Heart left ventricle (tissue), 13 donors: ENCODE results near the gene MGMT.

Experiments used
- POLR2A ChIP-seq, 2 donors: fragments of 450-650 bp; IDR thresholded peaks; one replicate each; pipeline ENCODE4 v1.6.1; 2017; ENCODE audit warnings: antibody characterized with exemption in 2 of 2, mild to moderate bottlenecking in 2 of 2, moderate library complexity in 2 of 2
- TF ChIP-seq, protein P1 (sequence below), 12 donors: fragments of 200-600 bp; sonication (generic) in 4 of 12; IDR thresholded peaks; one replicate each; pipeline versions ENCODE4 v1.5.0 to v1.8.0; 2018 to 2022; ENCODE audit warnings: antibody characterized with exemption in 12 of 12, mild to moderate bottlenecking in 5 of 12
- donor health status: ischemic (EF 13 %, LVEDD 7.1; RV severe dilation, severe dysfunction).
- donor health status: DM: no; HTN: yes; CAD: no.
- donor health status: DM: no; HTN: no; CAD: no.
- donor health status: ischemic (EF 25% LVEDD 6.9; RV normal size, moderate dysfunction).
- donor health status: ischemic (EF 25% LVEDD 5.7; RV mildly dilated, moderate dysfunction).
- donor health status: ischemic (EF 35%, LVEDD 5.7; RV mildly dilated, moderate dysfunction).
- donor health status: nonischemic (EF 11% LVEDD 7.7; RV severe dilation, severe dysfunction).
- donor health status: DM: yes; HTN: yes; CAD: no.
- donor health status: PGD.
- donor health status: ischemic (EF 29% LVEDD 5.4; RV normal size, mild dysfunction).
- donor health status: nonischemic (EF 23%, LVEDD 6.1; RV moderate dilation, normal function).

- TF ChIP-seq, protein P1, sequence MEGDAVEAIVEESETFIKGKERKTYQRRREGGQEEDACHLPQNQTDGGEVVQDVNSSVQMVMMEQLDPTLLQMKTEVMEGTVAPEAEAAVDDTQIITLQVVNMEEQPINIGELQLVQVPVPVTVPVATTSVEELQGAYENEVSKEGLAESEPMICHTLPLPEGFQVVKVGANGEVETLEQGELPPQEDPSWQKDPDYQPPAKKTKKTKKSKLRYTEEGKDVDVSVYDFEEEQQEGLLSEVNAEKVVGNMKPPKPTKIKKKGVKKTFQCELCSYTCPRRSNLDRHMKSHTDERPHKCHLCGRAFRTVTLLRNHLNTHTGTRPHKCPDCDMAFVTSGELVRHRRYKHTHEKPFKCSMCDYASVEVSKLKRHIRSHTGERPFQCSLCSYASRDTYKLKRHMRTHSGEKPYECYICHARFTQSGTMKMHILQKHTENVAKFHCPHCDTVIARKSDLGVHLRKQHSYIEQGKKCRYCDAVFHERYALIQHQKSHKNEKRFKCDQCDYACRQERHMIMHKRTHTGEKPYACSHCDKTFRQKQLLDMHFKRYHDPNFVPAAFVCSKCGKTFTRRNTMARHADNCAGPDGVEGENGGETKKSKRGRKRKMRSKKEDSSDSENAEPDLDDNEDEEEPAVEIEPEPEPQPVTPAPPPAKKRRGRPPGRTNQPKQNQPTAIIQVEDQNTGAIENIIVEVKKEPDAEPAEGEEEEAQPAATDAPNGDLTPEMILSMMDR (IDR thresholded peaks at IDR 0.05), result no peak
- TF ChIP-seq POLR2A (IDR thresholded peaks at IDR 0.05), result no peak
These were observed 79.1 kb downstream of the MGMT start for GRCh38 chr10:129546106-129546505.
